BLaER1 treated with 17β-estradiol and CSF1 and Interleukin-3, amounts not matched to agents 10 nM and 100 nM (cell line): ENCODE measurements around the gene SUCNR1.
A peak's percentile ranks its signal among the peaks of the same experiment; 100 is the strongest.
"Not testable (repeated sequence)": the region's sequence is repeated elsewhere in the genome, so short reads cannot be mapped to it uniquely, and the experiment has no call there.

Source experiments
- H3K27ac ChIP-seq, 11 experiments: shearing (Covaris generic); formaldehyde crosslinking; 2 replicates each; pipeline ENCODE4 v1.8.1; 2022
- H3K27me3 ChIP-seq, 11 experiments: shearing (Covaris generic); formaldehyde crosslinking; 2 replicates each; pipeline ENCODE4 v1.8.1; 2022
- H3K36me3 ChIP-seq, 11 experiments: shearing (Covaris generic); formaldehyde crosslinking; 2 replicates each; pipeline ENCODE4 v1.8.1; 2022
- H3K4me1 ChIP-seq, 10 experiments: shearing (Covaris generic); formaldehyde crosslinking; 2 replicates each; pipeline ENCODE4 v1.8.1; 2022
- H3K4me2 ChIP-seq, 11 experiments: shearing (Covaris generic); formaldehyde crosslinking; 2 replicates each; pipeline ENCODE4 v1.8.1; 2022
- H3K4me3 ChIP-seq, 10 experiments: shearing (Covaris generic); formaldehyde crosslinking; 2 replicates each; pipeline ENCODE4 v1.8.1; 2022
- H3K9ac ChIP-seq, 11 experiments: shearing (Covaris generic); formaldehyde crosslinking; 2 replicates each; pipeline ENCODE4 v1.8.1; 2022
- H3K9me3 ChIP-seq, 11 experiments: shearing (Covaris generic); formaldehyde crosslinking; replicated peaks in 1 of 11; 2 replicates each; pipeline ENCODE4 v1.8.1; 2022
- H4K20me1 ChIP-seq, 11 experiments: shearing (Covaris generic); formaldehyde crosslinking; 2 replicates each; pipeline ENCODE4 v1.8.1; 2022
- Cebpa-rat ChIP-seq, 11 experiments: shearing (Covaris generic); IDR thresholded peaks; 2 replicates each; pipeline ENCODE4 v1.8.1; 2022

SUCNR1 gene

GRCh38 chr3:151866711-151867410 lies 6.6 kb upstream of the SUCNR1 start:
- no peak for TF ChIP-seq Cebpa-rat (IDR thresholded peaks at IDR 0.05)
- Histone ChIP-seq H3K27ac (no peak overlapping the region), H3K36me3 (no peaks in the 10 kb centered on the region), H3K27me3 (no peaks in the 10 kb centered on the region), H3K9ac (no peak overlapping the region), H3K9me3 (no peaks in the 10 kb centered on the region), H3K4me3 (no peak overlapping the region), H4K20me1 (no peaks in the 10 kb centered on the region), H3K4me1 (peaks cover 6 to 28% (median 9%) of the 10 kb centered on the region in 10 experiments), H3K4me2 (no peak overlapping the region)

GRCh38 chr3:151867666-151868065 lies 5.8 kb upstream of the SUCNR1 start:
- H3K4me2 ChIP-seq = no peak overlapping the region
- H3K4me3 ChIP-seq = no peak overlapping the region
- H3K4me1 ChIP-seq = peaks cover 10 to 36% (median 17%) of the 10 kb centered on the region in 10 experiments
- TF ChIP-seq Cebpa-rat (IDR thresholded peaks at IDR 0.05) = no peak
- H3K36me3 ChIP-seq = no peaks in the 10 kb centered on the region
- no peaks in the 10 kb centered on the region for H3K27me3 ChIP-seq
- no peaks in the 10 kb centered on the region for H4K20me1 ChIP-seq
- H3K27ac ChIP-seq = no peak overlapping the region
- H3K9ac ChIP-seq = no peak overlapping the region
- H3K9me3 ChIP-seq = no peaks in the 10 kb centered on the region

DNA sequence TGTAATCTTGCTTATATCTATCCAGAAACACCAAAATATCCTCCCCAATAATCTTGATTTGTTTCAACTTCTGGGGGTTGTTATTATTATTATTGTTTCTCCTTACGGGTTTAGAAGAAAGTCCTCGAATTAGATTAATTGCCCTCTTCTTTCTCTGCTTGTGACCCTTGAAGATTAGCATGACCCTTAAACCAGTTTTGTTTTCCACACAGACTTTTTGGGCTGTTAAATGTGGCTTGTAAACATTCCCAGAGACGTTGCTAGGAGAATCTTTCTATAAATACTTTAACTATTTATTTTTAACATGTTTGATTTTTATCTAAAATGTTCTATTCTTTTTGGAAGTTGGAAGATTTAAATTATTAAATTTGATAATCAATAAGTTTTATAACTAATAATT lies 4.3 kb upstream of the SUCNR1 start:
- Histone ChIP-seq H3K9ac (no peak overlapping the region), H3K27ac (no peak overlapping the region), H3K27me3 (no peaks in the 10 kb centered on the region), H3K4me3 (no peak overlapping the region), H3K4me2 (peak overlapping the region in 2 of 11 experiments; percentile 29 to 57; a peak in 2 of 22 replicates), H4K20me1 (no peaks in the 10 kb centered on the region), H3K36me3 (no peaks in the 10 kb centered on the region), H3K9me3 (no peaks in the 10 kb centered on the region), H3K4me1 (peaks cover 10 to 50% (median 21%) of the 10 kb centered on the region in 10 experiments)
- TF ChIP-seq Cebpa-rat (IDR thresholded peaks at IDR 0.05) = no peak

GRCh38 chr3:151871639-151872468 lies 1.6 kb upstream of the SUCNR1 start:
- no peak for TF ChIP-seq Cebpa-rat (IDR thresholded peaks at IDR 0.05)
- no peaks in the 10 kb centered on the region for H3K36me3 ChIP-seq
- H3K4me1 ChIP-seq = peaks cover 15 to 71% (median 28%) of the 10 kb centered on the region in 10 experiments
- H3K9ac ChIP-seq = peak overlapping the region in 5 of 11 experiments; percentile 33 to 43 (median 37); a peak in 5 of 22 replicates
- no peaks in the 10 kb centered on the region for H3K27me3 ChIP-seq
- no peaks in the 10 kb centered on the region for H3K9me3 ChIP-seq
- peak overlapping the region in 10 of 11 experiments; percentile 21 to 72 (median 61); a peak in 18 of 22 replicates for H3K27ac ChIP-seq
- H4K20me1 ChIP-seq = no peaks in the 10 kb centered on the region
- peak overlapping the region; percentile 31 to 86 (median 67); a peak in 21 of 22 replicates for H3K4me2 ChIP-seq
- peak overlapping the region in 1 of 10 experiments; percentile 11; a peak in 2 of 20 replicates for H3K4me3 ChIP-seq

- Histone ChIP-seq H3K4me2 (peak overlapping the region in 2 of 11 experiments; percentile 47 to 67; a peak in 4 of 22 replicates), H3K4me1 (peaks cover 15 to 86% (median 29%) of the 10 kb centered on the region in 10 experiments)
- H3K9ac ChIP-seq, H3K9me3 ChIP-seq, H3K27me3 ChIP-seq, H3K36me3 ChIP-seq, H4K20me1 ChIP-seq, H3K4me3 ChIP-seq, H3K27ac ChIP-seq: not testable (repeated sequence)
Observed at GRCh38 chr3:151874079-151874478, 636 bp downstream of the SUCNR1 start.

DNA sequence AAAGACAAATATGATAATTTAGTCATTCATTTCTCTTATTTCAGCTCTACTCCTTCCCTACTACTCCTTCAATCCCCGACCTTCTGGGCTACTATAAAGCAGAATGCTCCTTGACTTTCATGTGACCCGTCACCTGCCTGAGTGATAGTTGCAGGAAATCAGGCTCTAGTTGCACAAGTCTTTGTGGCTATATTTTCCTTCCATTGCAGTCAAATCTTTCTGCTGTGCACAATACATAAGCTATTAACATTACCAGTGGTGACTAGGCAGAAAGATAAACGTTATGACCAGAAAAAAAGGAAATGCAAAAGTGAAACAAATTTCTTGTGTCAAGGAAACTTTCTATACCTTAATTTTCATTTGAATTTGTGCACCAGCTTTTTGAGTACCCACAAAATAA lies 2.3 kb downstream of the SUCNR1 start:
- H3K4me3 ChIP-seq = peak overlapping the region in 4 of 10 experiments; percentile 5 to 40 (median 28); a peak in 6 of 20 replicates
- H4K20me1 ChIP-seq = no peaks in the 10 kb centered on the region
- H3K4me2 ChIP-seq = peak overlapping the region; percentile 6 to 93 (median 46); a peak in 18 of 22 replicates
- peaks cover 0 to 4% (median 0%) of the 10 kb centered on the region in 11 experiments; a peak in 2 of 22 replicates for H3K9me3 ChIP-seq
- no peaks in the 10 kb centered on the region for H3K36me3 ChIP-seq
- peak overlapping the region in 5 of 11 experiments; percentile 41 to 67 (median 65); a peak in 8 of 22 replicates for H3K9ac ChIP-seq
- H3K27me3 ChIP-seq = no peaks in the 10 kb centered on the region
- H3K27ac ChIP-seq = peak overlapping the region in 8 of 11 experiments; percentile 9 to 83 (median 70); a peak in 13 of 22 replicates
- peaks cover 15 to 90% (median 30%) of the 10 kb centered on the region in 10 experiments for H3K4me1 ChIP-seq
- peak in 2 of 11 experiments; percentile 34 to 73; a peak in 3 of 22 replicates for TF ChIP-seq Cebpa-rat (IDR thresholded peaks at IDR 0.05)

DNA sequence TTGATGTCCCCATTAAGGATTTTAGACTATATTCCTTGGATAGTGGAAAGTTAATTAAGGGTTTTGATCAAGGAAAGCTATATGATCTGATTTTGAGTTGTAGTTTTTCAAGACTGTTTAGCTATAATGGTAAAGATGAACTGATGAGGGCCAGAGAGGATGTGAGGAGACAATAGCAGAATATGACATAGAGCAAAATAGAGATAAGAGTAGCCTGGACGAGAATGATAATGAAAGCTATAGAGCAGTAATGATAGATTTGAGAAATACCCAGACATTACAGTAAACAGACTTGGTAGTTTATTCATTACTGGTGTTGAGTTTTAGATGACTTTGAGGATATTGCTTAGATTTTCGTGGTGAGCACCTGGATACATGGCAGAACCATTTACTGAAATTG lies 3.8 kb downstream of the SUCNR1 start:
- Histone ChIP-seq H3K4me2 (peak overlapping the region in 3 of 11 experiments; percentile 16 to 93 (median 84); a peak in 5 of 22 replicates), H3K36me3 (no peaks in the 10 kb centered on the region), H3K4me1 (peaks cover 4 to 83% (median 17%) of the 10 kb centered on the region in 10 experiments; a peak in 17 of 20 replicates), H3K27ac (peak overlapping the region in 1 of 11 experiments; percentile 83; a peak in 3 of 22 replicates), H3K27me3 (no peaks in the 10 kb centered on the region), H4K20me1 (no peaks in the 10 kb centered on the region), H3K9ac (no peak overlapping the region), H3K9me3 (peaks cover 0 to 4% (median 0%) of the 10 kb centered on the region in 11 experiments; a peak in 3 of 22 replicates), H3K4me3 (no peak overlapping the region)
- TF ChIP-seq Cebpa-rat (IDR thresholded peaks at IDR 0.05) = no peak

GRCh38 chr3:151878465-151878864 lies 5.0 kb downstream of the SUCNR1 start:
- H3K4me2 ChIP-seq = peak overlapping the region in 2 of 11 experiments; percentile 84 to 88; a peak in 2 of 22 replicates
- no peak overlapping the region for H3K9ac ChIP-seq
- no peak overlapping the region for H3K4me3 ChIP-seq
- no peaks in the 10 kb centered on the region for H3K27me3 ChIP-seq
- H4K20me1 ChIP-seq = no peaks in the 10 kb centered on the region
- peaks cover 0 to 4% (median 0%) of the 10 kb centered on the region in 11 experiments; a peak in 3 of 22 replicates for H3K9me3 ChIP-seq
- H3K27ac ChIP-seq = no peak overlapping the region
- TF ChIP-seq Cebpa-rat (IDR thresholded peaks at IDR 0.05) = no peak
- H3K36me3 ChIP-seq = no peaks in the 10 kb centered on the region
- H3K4me1 ChIP-seq = peaks cover 0 to 71% (median 10%) of the 10 kb centered on the region in 10 experiments; a peak in 15 of 20 replicates

- Histone ChIP-seq H3K4me3 (no peak overlapping the region), H3K4me2 (peak overlapping the region in 5 of 11 experiments; percentile 15 to 88 (median 62); a peak in 7 of 22 replicates), H3K9ac (no peak overlapping the region), H3K36me3 (no peaks in the 10 kb centered on the region), H3K4me1 (peaks cover 0 to 66% (median 10%) of the 10 kb centered on the region in 10 experiments; a peak in 15 of 20 replicates), H3K27ac (peak overlapping the region in 4 of 11 experiments; percentile 18 to 67 (median 32); a peak in 6 of 22 replicates), H3K27me3 (no peaks in the 10 kb centered on the region), H3K9me3 (peaks cover under 1 to 6% (median 4%) of the 10 kb centered on the region in 11 experiments; a peak in 17 of 22 replicates), H4K20me1 (no peaks in the 10 kb centered on the region)
- no peak for TF ChIP-seq Cebpa-rat (IDR thresholded peaks at IDR 0.05)
Observed at GRCh38 chr3:151879037-151879436, 5.6 kb downstream of the SUCNR1 start.
